Measurements from ENCODE around the gene NGEF.

Gene NGEF

GRCh38 chr2:232880764-232881351, 132.2 kb downstream of the NGEF start:
- DNase-seq, result no peak

- DNase-seq, result no peak
Measured at GRCh38 chr2:232879618-232880494, 133.2 kb downstream of the NGEF start.

- DNase-seq, result no peak
Measured at GRCh38 chr2:232878855-232879617, 134.0 kb downstream of the NGEF start.

GRCh38 chr2:232877940-232878511, 135.0 kb downstream of the NGEF start:
- no peak for DNase-seq

GRCh38 chr2:232876978-232877441, 136.0 kb downstream of the NGEF start:
- no peak for DNase-seq

GRCh38 chr2:232876161-232876977, 136.7 kb downstream of the NGEF start:
- DNase-seq, result peak; percentile 44

GRCh38 chr2:232875256-232876121, 137.6 kb downstream of the NGEF start:
- DNase-seq, result no peak

- DNase-seq, result no peak
Measured at GRCh38 chr2:232874677-232875223, 138.3 kb downstream of the NGEF start.

- no peak for DNase-seq
Measured at GRCh38 chr2:232873909-232874641, 139.0 kb downstream of the NGEF start.

- DNase-seq, result no peak
Measured at GRCh38 chr2:232873292-232873908, 139.7 kb downstream of the NGEF start.

GRCh38 chr2:232872826-232873225, 140.2 kb downstream of the NGEF start:
- no peak for DNase-seq

- no peak for DNase-seq
Measured at GRCh38 chr2:232871835-232872736, 141.0 kb downstream of the NGEF start.

- DNase-seq, result no peak
Measured at GRCh38 chr2:232871418-232871834, 141.6 kb downstream of the NGEF start.

GRCh38 chr2:232870766-232871371, 142.2 kb downstream of the NGEF start:
- DNase-seq, result no peak

GRCh38 chr2:232870018-232870765, 142.9 kb downstream of the NGEF start, which contains the start of gene SNORC:
Gene SNORC, plus strand, starts transcription at chr2:232870264. Its CDS starts 78 bp downstream, at chr2:232870342.
- no peak for DNase-seq

- no peak for DNase-seq
Measured at GRCh38 chr2:232869138-232870017, 143.7 kb downstream of the NGEF start.

All from DMS79 treated with DMSO at 0.1 percent for 48 hours (cell line).